ENCODE measurements around the gene MCMBP.

The MCMBP gene

GRCh38 chr10:119783665-119784027, 89.0 kb downstream of the MCMBP start:
- no peak for DNase-seq (ENCODE audit: low read depth in 2 of 2)

DNA sequence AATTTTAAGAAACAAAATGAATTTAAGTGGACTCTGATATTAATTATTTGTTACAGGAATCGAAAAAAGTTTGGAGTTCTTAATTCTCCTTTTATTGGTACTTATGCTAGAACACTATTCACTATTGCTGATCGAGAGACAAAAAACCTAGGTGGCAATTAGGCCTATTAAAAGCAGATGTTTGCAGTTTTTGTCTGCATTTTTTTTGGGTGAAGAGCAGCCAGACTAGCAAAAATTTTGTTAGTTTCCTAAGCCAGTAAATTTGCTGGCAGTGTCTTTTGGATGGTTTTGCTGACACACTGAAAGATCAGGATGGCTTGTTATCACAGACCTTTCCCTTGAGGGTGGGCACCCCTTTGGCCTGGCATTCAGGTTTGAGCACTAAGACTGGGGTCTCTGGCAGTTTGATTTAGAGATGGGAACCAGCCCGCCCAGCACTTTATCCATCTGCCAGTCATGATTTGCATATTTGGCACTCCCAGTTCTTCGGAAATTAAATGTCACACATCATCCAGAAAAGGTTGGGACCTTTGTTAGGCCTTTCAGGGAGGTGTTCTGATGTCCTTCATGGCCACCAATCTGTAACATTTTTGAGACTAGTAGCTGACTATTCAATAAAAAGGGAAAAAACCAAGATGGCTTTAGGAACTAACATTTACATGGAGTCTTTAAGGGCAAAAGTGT, 89.5 kb downstream of the MCMBP start:
- no peak for DNase-seq (ENCODE audit: low read depth in 2 of 2)

- no peak for DNase-seq (ENCODE audit: low read depth in 2 of 2)
Observed at GRCh38 chr10:119781498-119781897, 91.1 kb downstream of the MCMBP start.

- DNase-seq (ENCODE audit: low read depth in 2 of 2) = no peak
Observed at GRCh38 chr10:119780879-119781480, 91.7 kb downstream of the MCMBP start.

Measured in stimulated activated CD8-positive, alpha-beta memory T cell treated with anti-CD3 and anti-CD28 coated beads, Interleukin-2, amount 100 ng/mL, for 1 hour (primary cell).